Measurements from ENCODE around the gene XKR8. TPM values are rescaled to one million over a fixed set of nuclear protein-coding genes. Genes with fewer than 3 reads are reported as not detected.

The XKR8 gene
- polyA plus RNA-seq, 3 donors, result 12.3 to 36.7 (median 25.9) TPM

DNA sequence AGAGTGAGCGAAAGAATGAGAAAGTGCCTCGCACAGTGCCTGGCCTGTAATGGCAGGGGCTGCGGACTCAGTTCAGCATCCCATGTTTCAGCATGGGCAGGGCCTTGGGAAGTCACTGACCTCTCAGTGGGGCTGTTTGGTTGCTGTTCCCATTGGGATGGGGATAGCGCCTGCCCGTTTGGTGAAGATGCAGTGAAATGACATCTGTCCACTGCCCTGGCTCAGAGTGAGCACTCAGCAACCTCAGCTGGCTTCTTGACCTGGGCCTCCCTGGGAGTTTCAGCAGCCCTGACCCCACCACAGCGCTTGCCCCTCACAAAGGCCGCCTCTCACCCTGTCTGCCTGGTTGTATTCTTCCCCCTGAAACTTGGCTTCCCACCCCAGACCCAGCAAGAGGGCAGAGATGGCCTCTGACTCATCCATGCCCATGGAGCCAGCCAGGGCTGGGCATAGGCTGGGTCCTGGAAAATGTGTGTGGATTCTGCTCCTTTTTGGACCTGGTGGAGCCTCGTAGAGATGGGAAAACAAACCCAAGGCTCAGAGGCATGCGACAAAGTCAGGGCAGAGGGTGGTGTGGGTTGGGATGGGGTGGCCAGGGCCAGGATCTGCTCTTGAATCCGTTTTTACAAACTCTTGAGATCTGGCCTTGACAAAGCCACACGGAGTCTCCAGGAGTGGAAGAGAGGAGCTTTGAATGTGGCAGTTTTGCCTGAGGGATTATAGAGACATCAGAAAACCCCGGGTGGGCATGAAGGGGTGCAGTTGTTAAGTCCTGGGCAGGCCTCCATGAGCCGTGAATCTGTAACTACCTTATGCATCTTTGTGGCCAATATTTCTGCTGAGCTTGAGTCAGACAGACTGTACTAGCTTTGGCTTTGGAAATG, 1.2 kb downstream of the XKR8 start:
- Histone ChIP-seq H3K4me3 (replicated peaks in 1 of 3; ENCODE audit: low read depth in 2 of 3, low read length in 3 of 3) (peak overlapping the region; percentile 47 to 78 (median 66)), H3K4me1 (ENCODE audit: control insufficient read depth in 1 of 2, insufficient read depth in 2 of 2, low read length in 2 of 2) (peaks cover 30 to 36% of the 10 kb centered on the region in 2 donors), H3K4me2 (replicated peaks; ENCODE audit: extremely low read depth, low read length, poor library complexity, severe bottlenecking) (peak overlapping the region; percentile 97), H4K20me1 (ENCODE audit: insufficient read depth, low read length) (peaks cover 22% of the 10 kb centered on the region), H3K36me3 (replicated peaks in 1 of 2; ENCODE audit: control insufficient read depth in 1 of 2, insufficient read depth in 2 of 2, low read length in 2 of 2) (peaks cover 24 to 31% of the 10 kb centered on the region in 2 donors), H3K27ac (ENCODE audit: low read depth in 1 of 2, low read length in 2 of 2) (peak overlapping the region; percentile 41 to 53), H3K79me2 (ENCODE audit: insufficient read depth, low read length) (peaks cover 25% of the 10 kb centered on the region), H3K9me3 (replicated peaks in 1 of 2; ENCODE audit: control insufficient read depth in 1 of 2, insufficient read depth in 1 of 2, low read length in 2 of 2) (no peaks in the 10 kb centered on the region), H3K27me3 (ENCODE audit: control insufficient read depth in 2 of 2, insufficient read depth in 2 of 2, low read length in 2 of 2) (no peaks in the 10 kb centered on the region), H3K9ac (ENCODE audit: insufficient read depth, low read length, poor library complexity, severe bottlenecking) (peak overlapping the region; percentile 76), H2AFZ (ENCODE audit: insufficient read depth, low read depth, low read length, poor library complexity, severe bottlenecking) (peak overlapping the region; percentile 93)
- H3K27ac Mint-ChIP-seq, result peak overlapping the region; percentile 59 to 87 (median 74)
- H3K4me1 Mint-ChIP-seq, result peaks cover 29% of the 10 kb centered on the region
- peak overlapping the region; percentile 84 to 87 for H3K4me3 Mint-ChIP-seq
- 81% methylated on average over 9 of the region's 13 CpGs for WGBS (ENCODE audit: insufficient coverage)
- H3K9me3 Mint-ChIP-seq, result peaks cover 0 to under 1% (median 0%) of the 10 kb centered on the region in 7 donors
- H3K27me3 Mint-ChIP-seq (ENCODE audit: low read depth in 3 of 3), result peaks cover 0 to 2% (median 1%) of the 10 kb centered on the region in 3 donors
- peak in 1 of 3 donors; percentile 22 for DNase-seq
- TF ChIP-seq, protein P1, sequence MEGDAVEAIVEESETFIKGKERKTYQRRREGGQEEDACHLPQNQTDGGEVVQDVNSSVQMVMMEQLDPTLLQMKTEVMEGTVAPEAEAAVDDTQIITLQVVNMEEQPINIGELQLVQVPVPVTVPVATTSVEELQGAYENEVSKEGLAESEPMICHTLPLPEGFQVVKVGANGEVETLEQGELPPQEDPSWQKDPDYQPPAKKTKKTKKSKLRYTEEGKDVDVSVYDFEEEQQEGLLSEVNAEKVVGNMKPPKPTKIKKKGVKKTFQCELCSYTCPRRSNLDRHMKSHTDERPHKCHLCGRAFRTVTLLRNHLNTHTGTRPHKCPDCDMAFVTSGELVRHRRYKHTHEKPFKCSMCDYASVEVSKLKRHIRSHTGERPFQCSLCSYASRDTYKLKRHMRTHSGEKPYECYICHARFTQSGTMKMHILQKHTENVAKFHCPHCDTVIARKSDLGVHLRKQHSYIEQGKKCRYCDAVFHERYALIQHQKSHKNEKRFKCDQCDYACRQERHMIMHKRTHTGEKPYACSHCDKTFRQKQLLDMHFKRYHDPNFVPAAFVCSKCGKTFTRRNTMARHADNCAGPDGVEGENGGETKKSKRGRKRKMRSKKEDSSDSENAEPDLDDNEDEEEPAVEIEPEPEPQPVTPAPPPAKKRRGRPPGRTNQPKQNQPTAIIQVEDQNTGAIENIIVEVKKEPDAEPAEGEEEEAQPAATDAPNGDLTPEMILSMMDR (IDR thresholded peaks at IDR 0.05), result no peak
- H3K36me3 Mint-ChIP-seq, result peaks cover 29 to 35% of the 10 kb centered on the region in 2 donors
- intact Hi-C loops (cut with micrococcal nuclease), result no loop called here

DNA sequence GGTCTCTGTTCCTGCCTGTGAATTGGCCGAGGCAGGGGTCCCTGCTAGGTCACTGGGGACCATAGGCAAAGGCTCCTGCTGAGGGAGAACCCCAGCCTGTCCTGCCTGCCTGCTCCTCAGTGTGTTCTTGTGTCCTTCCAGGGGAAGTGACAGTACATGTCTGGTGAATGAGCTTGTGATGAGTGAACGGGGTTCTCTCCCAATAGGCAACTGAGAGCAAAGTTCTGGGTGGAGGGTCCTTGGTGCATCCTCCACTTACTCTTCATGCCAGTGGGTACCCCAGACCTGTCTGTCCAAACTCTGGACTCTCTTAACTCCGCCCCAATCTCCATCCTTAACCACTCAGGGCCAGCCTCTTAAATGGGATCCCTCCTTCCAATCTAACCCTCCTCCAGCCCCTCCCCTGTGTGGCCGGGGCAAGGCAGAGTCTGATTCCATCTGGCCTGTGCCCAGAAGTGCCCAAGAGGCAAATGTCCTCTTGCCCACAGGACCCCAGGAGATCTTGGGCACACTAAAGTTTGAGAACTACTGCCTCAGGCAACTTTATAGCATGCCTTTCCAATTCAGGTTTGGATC, 2.0 kb downstream of the XKR8 start:
- Histone ChIP-seq H3K4me2 (replicated peaks; ENCODE audit: extremely low read depth, low read length, poor library complexity, severe bottlenecking) (peak overlapping the region; percentile 97), H3K4me3 (replicated peaks in 1 of 3; ENCODE audit: low read depth in 2 of 3, low read length in 3 of 3) (peak overlapping the region in 1 of 3 experiments; percentile 78), H2AFZ (ENCODE audit: insufficient read depth, low read depth, low read length, poor library complexity, severe bottlenecking) (no peak overlapping the region), H3K27me3 (ENCODE audit: control insufficient read depth in 2 of 2, insufficient read depth in 2 of 2, low read length in 2 of 2) (no peaks in the 10 kb centered on the region), H3K9me3 (replicated peaks in 1 of 2; ENCODE audit: control insufficient read depth in 1 of 2, insufficient read depth in 1 of 2, low read length in 2 of 2) (no peaks in the 10 kb centered on the region), H3K36me3 (replicated peaks in 1 of 2; ENCODE audit: control insufficient read depth in 1 of 2, insufficient read depth in 2 of 2, low read length in 2 of 2) (peaks cover 31 to 38% of the 10 kb centered on the region in 2 donors), H3K4me1 (ENCODE audit: control insufficient read depth in 1 of 2, insufficient read depth in 2 of 2, low read length in 2 of 2) (peaks cover 30 to 36% of the 10 kb centered on the region in 2 donors), H3K9ac (ENCODE audit: insufficient read depth, low read length, poor library complexity, severe bottlenecking) (no peak overlapping the region), H3K79me2 (ENCODE audit: insufficient read depth, low read length) (peaks cover 25% of the 10 kb centered on the region), H4K20me1 (ENCODE audit: insufficient read depth, low read length) (peaks cover 22% of the 10 kb centered on the region), H3K27ac (ENCODE audit: low read depth in 1 of 2, low read length in 2 of 2) (peak overlapping the region in 1 of 2 donors; percentile 53)
- WGBS (ENCODE audit: insufficient coverage), result 92% methylated on average over 2 of the region's 4 CpGs
- Mint-ChIP-seq H3K27ac (peak overlapping the region; percentile 57 to 82 (median 73)), H3K4me1 (peaks cover 29% of the 10 kb centered on the region), H3K4me3 (peak overlapping the region; percentile 84 to 87), H3K27me3 (ENCODE audit: low read depth in 3 of 3) (peaks cover 0 to 1% (median under 1%) of the 10 kb centered on the region in 3 donors), H3K9me3 (no peaks in the 10 kb centered on the region), H3K36me3 (peaks cover 36 to 39% of the 10 kb centered on the region in 2 donors)
- DNase-seq, result no peak
- intact Hi-C loops (cut with micrococcal nuclease), result no loop called here
- TF ChIP-seq, protein P1 (IDR thresholded peaks at IDR 0.05), result no peak
